ENCODE data around the gene ACO1.

- TF ChIP-seq POLR2A (IDR thresholded peaks at IDR 0.05; ENCODE audit: low read length) (no peak), GATA1 (IDR thresholded peaks at IDR 0.05; ENCODE audit: low read depth, low read length) (no peak)
Observed at GRCh38 chr9:32349013-32349412, 35.4 kb upstream of the ACO1 start.

Measured in erythroblast (primary cell).